Activated CD8-positive, alpha-beta memory T cell treated with anti-CD3 and anti-CD28 coated beads, Interleukin-2, amount 50 U/mL, for 24 hours (primary cell): ENCODE data around the gene RNU6-1.

Experiments used
- DNase-seq: peaks from one replicate; pipeline ENCODE4 v3.0.0-alpha.2; 2020; ENCODE audit errors: extremely low read depth

RNU6-1 gene

GRCh38 chr15:67857220-67857619, 17.4 kb upstream of the RNU6-1 start:
- DNase-seq: no peak

DNA sequence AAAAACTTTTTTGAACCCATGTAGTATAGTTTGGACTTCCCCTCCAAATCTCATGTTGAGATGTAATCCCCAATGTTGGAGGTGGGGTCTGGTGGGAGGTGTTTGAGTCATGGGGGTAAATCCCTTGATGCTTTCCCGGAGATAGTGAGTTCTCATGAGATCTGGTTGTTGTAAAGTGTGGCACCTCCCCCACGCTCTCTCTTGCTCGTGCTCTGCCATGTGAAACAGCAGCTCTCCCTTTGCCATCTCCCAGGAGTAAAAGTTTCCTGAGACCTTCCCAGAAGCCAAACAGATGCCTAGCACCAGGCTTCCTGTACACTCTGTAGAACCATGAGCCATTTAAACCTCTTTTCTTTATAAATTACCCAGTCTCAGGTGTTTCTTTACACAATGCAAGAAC, 16.0 kb upstream of the RNU6-1 start:
- no peak for DNase-seq

DNA sequence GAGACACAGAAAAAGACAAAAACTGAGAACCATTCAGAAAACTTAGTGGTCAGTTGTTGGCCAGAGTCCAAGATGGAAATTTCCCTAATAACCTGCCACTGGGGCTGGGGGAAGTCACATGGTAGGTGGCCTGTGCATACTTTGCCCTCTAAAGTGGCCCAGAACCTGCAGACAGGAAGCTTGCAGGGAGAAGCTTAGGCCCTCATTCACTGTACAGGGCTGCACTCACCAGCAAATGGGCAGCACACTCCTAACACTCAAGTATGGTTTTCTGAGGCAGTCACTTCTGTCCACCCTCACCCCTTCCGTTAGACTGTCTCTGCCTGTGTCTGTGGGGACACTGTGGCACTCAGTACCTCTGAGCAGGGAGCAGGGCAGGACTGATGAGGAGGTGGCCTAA, 14.5 kb upstream of the RNU6-1 start:
- DNase-seq: no peak

- DNase-seq: no peak
These were observed 13.6 kb upstream of the RNU6-1 start for GRCh38 chr15:67853454-67853853.

GRCh38 chr15:67852418-67852817, 12.6 kb upstream of the RNU6-1 start:
- DNase-seq: no peak

GRCh38 chr15:67850994-67851571, 11.2 kb upstream of the RNU6-1 start:
- no peak for DNase-seq

GRCh38 chr15:67850336-67850735, 10.5 kb upstream of the RNU6-1 start:
- DNase-seq: no peak

- no peak for DNase-seq
These were observed 9.7 kb upstream of the RNU6-1 start for GRCh38 chr15:67849538-67849937.

- DNase-seq: no peak
These were observed 6.1 kb upstream of the RNU6-1 start for GRCh38 chr15:67845974-67846373.

- no peak for DNase-seq
These were observed 3.9 kb upstream of the RNU6-1 start for GRCh38 chr15:67843571-67844387.

DNA sequence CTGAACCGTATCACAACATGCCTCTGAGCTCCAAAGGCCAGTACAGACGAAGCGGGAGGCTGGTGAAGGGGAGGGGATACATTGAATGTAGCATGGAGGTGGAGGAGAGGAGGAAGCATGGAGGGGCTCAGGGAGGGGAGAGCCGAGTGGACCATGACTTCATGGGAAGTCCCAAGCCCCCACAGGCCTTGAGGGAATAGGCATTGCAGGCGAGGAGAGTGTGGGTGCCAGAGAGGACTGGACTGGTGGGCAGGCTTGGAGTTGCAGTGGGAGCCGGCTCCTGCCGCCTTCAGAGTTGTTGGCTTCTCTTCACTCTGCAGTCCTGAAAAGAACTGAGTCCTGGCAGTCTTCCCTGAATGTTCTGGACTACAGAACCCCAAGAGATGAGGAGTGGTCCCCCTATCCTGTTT, 3.3 kb upstream of the RNU6-1 start:
- no peak for DNase-seq

GRCh38 chr15:67841513-67841762, 1.6 kb upstream of the RNU6-1 start:
- no peak for DNase-seq

GRCh38 chr15:67840749-67841512, 1.1 kb upstream of the RNU6-1 start:
- no peak for DNase-seq

DNA sequence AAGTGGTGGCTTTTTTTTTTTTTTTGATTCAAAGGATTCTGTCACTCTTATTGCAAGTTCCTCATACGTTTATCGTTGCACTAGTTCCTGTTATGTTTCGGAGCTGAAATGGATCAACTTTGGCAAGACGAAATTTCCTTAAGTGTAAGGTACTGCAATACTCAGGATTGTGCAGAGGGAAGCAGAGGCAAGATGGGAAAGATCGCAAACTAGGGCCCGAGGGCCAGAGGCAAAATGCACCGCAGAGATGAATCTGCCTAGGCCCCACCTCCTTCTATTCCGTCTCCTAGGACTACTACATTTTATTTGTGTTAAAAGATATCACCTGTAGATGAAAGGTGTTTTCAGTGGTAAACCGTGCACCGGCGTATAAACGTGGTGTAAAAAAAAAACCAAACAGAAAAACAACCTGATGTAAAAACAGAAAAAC, 331 bp downstream of the RNU6-1 start:
- DNase-seq: no peak

- no peak for DNase-seq
These were observed 984 bp downstream of the RNU6-1 start for GRCh38 chr15:67838789-67839332.

- no peak for DNase-seq
These were observed 2.9 kb downstream of the RNU6-1 start for GRCh38 chr15:67836955-67837354.

- no peak for DNase-seq
These were observed 3.4 kb downstream of the RNU6-1 start for GRCh38 chr15:67836477-67836876.

DNA sequence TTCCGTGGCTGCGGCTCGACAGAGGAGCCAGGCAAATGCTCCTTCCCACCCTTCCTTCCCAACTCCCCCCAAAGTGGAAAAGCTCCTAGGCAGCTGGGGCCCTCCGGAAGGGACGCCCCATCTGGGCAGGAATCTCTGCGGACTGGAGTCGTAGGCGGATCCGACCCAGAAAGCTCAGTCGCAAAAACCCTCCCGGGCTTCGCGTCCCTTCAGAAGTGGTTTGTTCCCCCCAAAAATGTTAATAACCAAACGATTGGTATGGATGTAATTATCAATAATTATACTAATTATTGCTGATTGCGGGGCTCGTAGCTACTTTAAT, 3.8 kb downstream of the RNU6-1 start:
- DNase-seq: no peak

DNA sequence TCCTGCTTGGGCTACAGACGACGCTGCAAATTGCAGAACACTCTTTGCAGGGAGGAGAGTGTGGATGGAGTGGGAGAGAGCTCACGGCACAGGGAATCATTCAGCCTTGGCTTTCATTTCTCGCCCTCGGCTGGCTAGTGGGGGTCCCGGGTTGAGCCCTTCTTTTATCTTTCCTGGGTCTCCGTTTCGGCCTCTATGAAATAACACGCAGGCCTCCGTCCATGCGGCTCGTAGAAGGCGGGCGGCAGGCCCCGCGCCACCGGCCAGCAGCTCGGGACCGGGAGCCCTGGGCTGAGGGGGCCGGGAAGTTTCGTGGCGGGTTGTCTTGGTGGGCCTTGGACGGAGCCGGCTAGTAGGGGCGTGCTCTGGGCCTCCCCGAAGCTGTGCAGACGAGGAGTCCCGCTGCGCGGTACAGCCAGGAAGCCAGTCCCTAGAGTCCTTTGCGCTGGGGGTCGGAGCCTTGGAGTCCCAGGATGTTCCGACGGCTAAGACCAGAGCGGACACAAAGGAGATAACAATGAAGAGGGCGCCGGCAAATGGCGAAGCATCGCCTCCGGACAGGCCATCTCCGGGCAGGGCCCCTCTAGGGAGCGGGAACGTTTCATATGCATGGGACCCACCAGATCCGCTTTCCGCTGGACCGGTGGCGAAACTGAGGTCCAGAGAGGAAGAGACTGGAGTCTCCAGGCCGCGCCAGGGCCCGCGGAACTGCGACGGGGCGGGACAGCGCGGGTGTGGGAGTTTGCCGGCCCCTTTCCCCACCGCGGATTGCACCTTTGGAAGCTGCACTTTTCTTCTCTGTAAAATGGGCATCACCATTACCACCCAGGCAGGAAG, 4.3 kb downstream of the RNU6-1 start:
- DNase-seq: no peak

GRCh38 chr15:67834581-67835296, 5.1 kb downstream of the RNU6-1 start:
- DNase-seq: no peak

DNA sequence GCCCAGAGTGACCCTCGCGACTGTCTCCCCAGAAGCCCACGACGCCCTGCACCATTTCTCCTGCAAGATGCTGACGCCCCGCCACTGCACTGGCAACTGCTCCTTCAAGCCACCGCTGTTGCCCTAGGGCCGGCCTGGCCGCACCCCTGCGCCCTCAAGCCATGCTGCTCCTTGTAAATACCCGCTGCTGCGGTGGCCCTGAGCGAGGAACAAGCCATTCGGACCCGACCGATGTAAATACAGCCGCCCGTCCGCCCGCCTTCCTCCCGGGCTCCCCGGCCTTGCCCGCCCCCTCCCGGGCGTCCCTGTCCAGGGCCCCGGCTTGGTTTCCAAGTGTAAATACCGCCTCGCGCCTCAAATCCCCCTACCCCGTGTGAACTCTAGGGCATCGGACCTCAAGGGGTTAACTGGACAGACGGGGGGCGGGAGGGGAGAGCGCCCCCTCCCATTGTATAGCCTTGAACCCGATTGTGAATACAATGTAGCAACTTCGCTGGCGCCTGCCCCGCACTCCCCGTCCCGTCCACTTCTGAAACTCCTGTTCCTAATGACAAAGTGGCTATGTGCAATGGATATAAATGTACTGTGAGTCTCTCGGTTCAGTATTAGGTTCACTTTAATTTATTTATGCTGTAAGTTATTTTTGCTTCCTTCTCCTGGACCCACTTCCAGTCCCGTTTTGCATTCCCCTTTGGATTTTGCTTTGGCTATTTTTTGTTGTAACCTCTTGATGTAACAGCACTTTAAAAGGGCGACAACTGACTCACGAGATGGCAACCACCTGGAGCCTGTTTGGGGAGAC, 5.9 kb downstream of the RNU6-1 start:
- no peak for DNase-seq
